WTC11 (cell line): ENCODE results near the gene HIGD1B.

Source experiments
- CREB1 ChIP-seq: sonication (generic); formaldehyde crosslinking; IDR thresholded peaks from 2 replicates; pipeline ENCODE4 v1.8.0; 2023; ENCODE audit warnings: mild to moderate bottlenecking, missing genetic modification reagents
- CTCF ChIP-seq: fragments of 200-600 bp; IDR thresholded peaks from 2 replicates; pipeline ENCODE4 v1.8.0; 2022; ENCODE audit warnings: antibody characterized with exemption
- HMGA2 ChIP-seq: fragments of 250-450 bp; sonication (Bioruptor Pico); IDR thresholded peaks from 2 replicates; pipeline ENCODE4 v1.4.0; 2021; ENCODE audit warnings: mild to moderate bottlenecking, moderate library complexity
- IRF2 ChIP-seq: sonication (generic); formaldehyde crosslinking; IDR thresholded peaks from 2 replicates; pipeline ENCODE4 v1.8.0; 2022; ENCODE audit warnings: low read depth, missing genetic modification reagents, borderline replicate concordance
- SMAD3 ChIP-seq: sonication (generic); formaldehyde crosslinking; IDR thresholded peaks from 2 replicates; pipeline ENCODE4 v1.8.0; 2022; ENCODE audit warnings: missing genetic modification reagents, mild to moderate bottlenecking, borderline replicate concordance
- USF2 ChIP-seq: sonication (generic); formaldehyde crosslinking; IDR thresholded peaks from 2 replicates; pipeline ENCODE4 v1.8.1; 2023; ENCODE audit warnings: mild to moderate bottlenecking, missing genetic modification reagents, moderate library complexity
- ZBTB43 ChIP-seq: sonication (generic); formaldehyde crosslinking; IDR thresholded peaks from 2 replicates; pipeline ENCODE4 v1.8.1; 2023; ENCODE audit warnings: mild to moderate bottlenecking, missing genetic modification reagents
- ZNF416 ChIP-seq: fragments of 250-450 bp; sonication (Bioruptor Pico); IDR thresholded peaks from 2 replicates; pipeline ENCODE4 v1.9.0; 2021; ENCODE audit warnings: mild to moderate bottlenecking, inconsistent platforms

- TF ChIP-seq ZBTB43 (CRISPR knock-in tag) = no peak
- TF ChIP-seq USF2 (CRISPR knock-in tag) = no peak
- TF ChIP-seq CTCF = no peak
- TF ChIP-seq IRF2 (CRISPR knock-in tag) = no peak
- no peak for TF ChIP-seq SMAD3 (CRISPR knock-in tag)
- TF ChIP-seq ZNF416 (CRISPR knock-in tag) = no peak
- TF ChIP-seq HMGA2 (CRISPR knock-in tag) = no peak
- no peak for TF ChIP-seq CREB1
These were observed 49.3 kb upstream of the HIGD1B start for GRCh38 chr17:44798356-44798755.
